HCEC 1CT (cell line): ENCODE measurements around the gene AFF4.
"Not testable (repeated sequence)": the region's sequence is repeated elsewhere in the genome, so short reads cannot be mapped to it uniquely, and the experiment has no call there.

Experiments used
- DNase-seq: peaks from one replicate; pipeline ENCODE4 v3.0.0-alpha.2; 2017

AFF4 gene, protein sequence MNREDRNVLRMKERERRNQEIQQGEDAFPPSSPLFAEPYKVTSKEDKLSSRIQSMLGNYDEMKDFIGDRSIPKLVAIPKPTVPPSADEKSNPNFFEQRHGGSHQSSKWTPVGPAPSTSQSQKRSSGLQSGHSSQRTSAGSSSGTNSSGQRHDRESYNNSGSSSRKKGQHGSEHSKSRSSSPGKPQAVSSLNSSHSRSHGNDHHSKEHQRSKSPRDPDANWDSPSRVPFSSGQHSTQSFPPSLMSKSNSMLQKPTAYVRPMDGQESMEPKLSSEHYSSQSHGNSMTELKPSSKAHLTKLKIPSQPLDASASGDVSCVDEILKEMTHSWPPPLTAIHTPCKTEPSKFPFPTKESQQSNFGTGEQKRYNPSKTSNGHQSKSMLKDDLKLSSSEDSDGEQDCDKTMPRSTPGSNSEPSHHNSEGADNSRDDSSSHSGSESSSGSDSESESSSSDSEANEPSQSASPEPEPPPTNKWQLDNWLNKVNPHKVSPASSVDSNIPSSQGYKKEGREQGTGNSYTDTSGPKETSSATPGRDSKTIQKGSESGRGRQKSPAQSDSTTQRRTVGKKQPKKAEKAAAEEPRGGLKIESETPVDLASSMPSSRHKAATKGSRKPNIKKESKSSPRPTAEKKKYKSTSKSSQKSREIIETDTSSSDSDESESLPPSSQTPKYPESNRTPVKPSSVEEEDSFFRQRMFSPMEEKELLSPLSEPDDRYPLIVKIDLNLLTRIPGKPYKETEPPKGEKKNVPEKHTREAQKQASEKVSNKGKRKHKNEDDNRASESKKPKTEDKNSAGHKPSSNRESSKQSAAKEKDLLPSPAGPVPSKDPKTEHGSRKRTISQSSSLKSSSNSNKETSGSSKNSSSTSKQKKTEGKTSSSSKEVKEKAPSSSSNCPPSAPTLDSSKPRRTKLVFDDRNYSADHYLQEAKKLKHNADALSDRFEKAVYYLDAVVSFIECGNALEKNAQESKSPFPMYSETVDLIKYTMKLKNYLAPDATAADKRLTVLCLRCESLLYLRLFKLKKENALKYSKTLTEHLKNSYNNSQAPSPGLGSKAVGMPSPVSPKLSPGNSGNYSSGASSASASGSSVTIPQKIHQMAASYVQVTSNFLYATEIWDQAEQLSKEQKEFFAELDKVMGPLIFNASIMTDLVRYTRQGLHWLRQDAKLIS

DNA sequence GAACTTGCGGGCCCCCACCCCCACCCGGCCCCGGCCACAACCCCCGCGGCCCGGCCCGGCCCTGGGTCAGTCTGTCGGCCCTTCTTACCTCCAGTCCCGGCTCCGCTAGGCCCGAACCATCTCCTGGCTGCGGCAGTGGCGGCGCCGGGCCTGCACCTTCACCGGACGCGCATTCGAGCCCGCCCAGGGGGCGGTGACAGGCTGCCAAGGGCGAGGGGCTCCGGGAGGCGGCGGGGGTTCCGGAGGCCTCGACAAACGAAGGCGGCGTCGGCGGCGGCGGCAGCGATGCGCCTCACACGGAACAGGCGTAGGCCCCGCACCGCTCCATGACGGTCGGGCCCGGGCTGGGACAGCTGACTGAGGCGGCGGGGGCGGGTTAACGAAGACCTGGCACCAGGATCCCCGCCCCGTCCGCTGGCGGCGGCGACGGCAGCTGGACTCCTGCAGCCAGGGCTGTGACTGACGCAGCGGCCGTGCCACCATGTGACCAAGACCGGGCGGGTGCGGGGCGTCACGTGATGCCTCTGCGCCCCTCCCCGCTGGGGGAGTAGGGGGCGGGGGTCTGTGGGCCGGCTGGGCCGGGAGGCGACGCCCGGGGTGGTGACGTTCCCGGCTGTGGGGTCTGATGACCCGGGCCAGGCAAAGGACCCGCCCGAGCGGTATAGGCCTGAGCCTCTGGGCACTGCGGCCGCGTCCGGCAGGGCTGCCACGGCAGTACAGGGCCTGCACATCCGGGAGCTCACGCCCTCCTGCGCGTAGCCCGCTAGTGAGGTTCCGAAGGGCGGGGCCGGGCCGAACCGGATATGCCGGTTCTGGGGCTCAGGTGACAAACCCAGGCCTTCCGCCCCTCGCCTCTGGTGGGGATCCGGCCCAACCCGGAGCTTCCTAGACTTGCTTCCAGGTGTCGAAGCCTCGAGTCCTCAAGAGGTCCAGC lies at the start of gene AFF4:
AFF4 (minus strand) TSS at position 464 of the 934 bp plus-strand sequence. CDS start 26,445 bp downstream, outside the sequence.
- DNase-seq, result peak; percentile 95

DNA sequence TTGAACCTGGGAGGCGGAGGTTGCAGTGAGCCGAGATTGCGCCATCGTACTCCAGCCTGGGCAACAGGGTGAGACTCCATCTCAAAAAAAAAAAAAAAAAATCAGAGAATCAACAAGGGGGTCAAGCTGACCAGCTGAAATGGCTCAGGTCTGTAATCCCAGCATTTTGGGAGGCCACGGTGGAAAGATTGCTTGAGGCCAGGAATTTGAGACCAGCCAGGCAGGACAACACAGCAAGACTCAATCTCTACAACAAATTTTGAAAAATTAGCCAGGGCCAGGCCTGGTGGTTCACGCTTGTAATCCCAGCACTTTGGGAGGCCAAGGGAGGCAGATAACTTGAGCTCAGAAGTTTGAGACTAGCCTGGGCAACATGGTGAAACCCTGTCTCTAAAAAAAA lies 45.0 kb upstream of the AFF4 start:
- not testable (repeated sequence) for DNase-seq

DNA sequence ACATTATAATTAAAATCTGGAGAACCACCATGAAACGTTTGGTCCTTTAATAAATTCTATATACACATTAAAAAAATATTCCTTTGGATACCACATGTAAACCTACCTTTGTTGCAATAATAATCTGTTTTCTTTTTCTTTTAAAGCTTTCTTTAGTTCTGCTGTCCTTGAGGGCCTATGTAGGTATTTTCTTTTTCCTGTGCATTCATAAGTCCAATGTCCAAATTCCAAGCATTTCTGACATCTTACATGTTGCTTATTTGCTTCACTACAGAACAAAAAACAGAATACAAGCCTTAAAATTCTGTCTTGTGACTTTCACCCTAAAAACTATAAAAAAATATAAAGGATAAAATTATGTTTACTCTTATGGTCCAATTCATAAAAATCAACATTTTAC lies 43.2 kb upstream of the AFF4 start:
- DNase-seq, result no peak

DNA sequence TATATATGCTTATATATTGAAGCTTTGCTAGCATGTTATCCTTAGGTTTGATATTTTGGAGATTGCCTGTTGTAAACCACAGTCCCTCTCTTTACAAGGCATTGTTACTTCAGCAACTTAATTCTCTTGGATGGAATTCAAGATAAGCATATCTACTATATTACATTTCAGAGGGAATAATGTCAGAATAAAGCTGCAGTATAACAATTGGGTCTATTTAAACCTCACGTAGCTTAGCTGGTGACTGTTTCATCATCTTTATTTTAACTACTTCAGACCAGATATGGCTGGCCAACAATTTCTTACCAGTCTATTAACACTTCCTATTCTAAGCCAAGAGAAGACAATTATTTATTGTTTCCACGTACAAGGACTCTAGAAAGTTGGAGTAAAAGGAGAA lies 35.8 kb upstream of the AFF4 start:
- no peak for DNase-seq

DNA sequence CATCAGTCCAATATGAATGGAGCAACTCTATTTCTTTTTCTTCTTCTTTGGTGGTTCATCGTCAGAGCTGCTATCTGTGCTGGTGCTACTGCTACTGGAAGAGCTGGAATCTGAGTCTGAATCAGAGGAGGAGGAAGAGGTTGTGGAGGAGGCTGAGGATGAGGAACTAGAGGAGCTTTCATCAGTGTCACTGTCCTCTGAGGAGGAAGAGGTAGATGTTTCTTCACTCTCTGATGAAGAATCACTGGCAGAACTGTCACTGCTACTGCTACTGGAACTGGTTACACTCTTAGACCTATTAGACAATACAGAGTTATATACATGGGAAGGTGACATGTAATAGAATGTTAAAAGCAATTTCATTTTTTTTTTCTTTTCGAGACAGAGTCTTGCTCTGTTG lies 35.1 kb upstream of the AFF4 start:
- DNase-seq, result no peak

DNA sequence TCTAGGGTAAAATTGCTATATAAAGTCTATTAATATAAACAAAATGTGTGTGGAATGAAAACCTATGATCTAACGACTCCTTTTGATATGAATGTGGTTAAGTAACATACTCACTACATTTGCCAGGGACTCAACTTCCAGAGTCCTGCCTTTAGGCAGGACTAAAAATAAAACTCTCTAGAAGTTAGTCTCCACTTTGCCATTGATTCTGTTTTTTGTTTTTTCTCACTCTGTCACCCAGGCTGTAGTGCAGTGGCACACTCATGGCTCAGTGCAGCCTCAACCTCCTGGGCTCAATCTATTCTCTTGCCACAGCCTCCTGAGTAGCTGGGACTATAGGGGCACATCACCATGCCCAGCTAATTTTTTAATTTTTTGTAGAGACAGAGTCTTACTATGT lies 32.9 kb upstream of the AFF4 start:
- no peak for DNase-seq

DNA sequence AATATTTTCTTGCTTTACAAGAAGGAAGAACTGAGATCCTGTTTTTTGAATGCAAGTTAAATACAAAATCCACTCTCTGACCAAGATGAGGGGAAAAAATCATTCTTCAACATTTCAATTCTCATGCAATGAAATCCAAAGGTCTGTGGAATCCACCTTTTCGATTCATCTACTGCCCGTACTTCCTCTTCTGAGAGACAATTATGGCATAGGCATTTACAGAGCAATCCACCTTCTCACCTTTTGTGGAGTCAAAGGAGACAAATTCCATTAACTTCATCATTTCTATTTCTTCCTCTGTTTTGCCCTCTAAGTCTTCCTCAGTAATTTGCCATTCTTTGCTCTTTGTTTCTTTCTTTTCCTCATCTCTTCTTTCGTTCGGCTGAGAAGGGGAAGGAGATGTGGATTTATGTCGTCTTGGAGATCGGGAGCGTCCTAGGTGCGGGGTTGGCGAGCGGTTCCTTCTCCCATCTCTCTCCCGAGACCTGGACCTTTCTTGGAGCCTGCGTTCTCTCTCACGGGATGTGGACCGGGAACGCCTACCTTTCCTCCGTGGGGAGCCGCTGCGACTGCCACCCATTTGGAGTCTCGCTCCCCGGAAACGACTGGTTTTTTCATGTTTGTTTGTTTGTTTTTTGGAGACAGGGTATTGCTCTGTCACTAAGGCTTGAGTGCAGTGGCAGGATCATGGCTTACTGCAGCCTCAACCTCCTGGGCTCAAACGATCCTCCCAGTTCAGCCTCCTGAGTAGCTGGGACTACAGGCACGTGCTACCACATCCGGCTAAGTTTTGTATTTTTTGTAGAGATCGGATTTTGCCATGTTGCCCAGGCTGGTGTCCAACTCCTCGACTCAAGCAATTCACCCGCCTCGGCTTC lies 24.3 kb upstream of the AFF4 start:
- no peak for DNase-seq

DNA sequence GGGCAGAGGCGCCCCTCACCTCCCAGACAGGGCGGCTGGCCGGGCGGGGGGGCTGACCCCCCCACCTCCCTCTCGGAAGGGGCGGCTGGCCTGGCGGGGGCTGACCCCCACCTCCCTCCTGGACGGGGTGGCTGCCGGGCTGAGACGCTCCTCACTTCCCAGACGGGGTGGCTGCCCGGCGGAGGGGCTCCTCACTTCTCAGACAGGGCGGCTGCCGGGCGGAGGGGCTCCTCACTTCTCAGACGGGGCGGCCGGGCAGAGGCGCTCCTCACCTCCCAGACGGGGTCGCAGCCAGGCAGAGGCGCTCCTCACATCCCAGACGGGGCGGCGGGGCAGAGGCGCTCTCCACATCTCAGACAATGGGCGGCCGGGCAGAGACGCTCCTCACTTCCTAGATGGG lies 19.5 kb upstream of the AFF4 start:
- not testable (repeated sequence) for DNase-seq

DNA sequence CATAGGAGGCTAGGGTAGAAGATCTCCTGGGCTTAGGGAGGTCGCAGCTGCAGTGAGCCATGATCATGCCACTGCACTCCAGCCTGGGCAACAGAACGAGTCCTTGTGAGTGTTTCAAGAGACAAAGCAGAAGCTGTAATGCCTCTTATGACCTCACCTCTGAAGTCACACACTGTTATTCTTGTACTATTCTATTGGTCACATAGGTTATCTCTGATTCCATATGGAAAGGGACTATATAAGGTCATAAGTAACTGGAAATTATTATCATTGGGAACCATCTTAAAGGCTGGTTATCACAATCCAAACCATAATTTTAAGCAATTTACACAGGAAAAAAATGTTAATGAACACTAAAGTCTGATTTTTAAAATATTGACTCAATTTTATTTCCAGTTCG lies 17.9 kb upstream of the AFF4 start:
- DNase-seq, result no peak

DNA sequence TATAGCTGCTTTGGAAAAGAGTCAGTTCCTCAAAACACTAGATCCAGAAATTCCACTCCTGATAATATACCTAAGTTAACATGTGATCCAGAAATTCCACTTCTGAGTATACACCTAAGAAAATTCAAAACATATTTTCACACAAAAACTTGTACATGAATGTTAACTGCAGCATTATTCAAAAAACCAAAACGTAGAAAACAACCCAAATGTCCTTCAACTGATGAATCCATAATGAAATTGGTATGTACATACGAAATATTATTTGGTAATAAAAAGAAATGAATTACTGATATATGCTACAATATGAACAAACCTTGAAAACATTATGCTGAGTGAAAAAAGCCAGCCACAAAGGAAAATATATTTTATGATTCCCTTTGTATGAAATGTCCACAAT lies 16.5 kb upstream of the AFF4 start:
- DNase-seq, result no peak

DNA sequence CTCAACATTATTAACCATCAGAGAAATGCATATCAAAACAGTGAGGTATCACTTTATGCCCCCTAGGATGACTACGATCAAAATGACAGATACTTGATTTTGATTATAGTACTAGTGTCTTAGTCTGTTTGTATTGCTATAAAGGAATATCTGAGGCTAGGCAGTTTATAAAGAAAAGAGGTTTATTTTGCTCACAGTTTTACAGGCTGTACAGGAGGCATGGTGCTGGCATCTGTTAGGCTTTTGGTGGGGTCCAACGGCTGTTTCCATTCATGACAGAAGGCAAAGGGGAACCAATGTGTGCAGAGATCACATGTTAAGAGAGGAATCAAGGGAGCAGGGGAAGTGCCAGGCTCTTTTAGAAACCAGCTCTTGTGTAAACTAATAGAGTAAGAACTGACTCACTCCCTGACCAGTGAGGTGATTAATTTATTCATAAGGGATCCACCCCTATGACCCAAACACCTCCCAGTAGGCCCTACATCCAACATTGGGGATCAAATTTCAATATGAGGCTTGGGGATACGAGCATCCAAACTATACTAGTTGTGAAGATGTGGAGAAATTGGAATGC lies 16.0 kb upstream of the AFF4 start:
- peak; percentile 84 for DNase-seq

DNA sequence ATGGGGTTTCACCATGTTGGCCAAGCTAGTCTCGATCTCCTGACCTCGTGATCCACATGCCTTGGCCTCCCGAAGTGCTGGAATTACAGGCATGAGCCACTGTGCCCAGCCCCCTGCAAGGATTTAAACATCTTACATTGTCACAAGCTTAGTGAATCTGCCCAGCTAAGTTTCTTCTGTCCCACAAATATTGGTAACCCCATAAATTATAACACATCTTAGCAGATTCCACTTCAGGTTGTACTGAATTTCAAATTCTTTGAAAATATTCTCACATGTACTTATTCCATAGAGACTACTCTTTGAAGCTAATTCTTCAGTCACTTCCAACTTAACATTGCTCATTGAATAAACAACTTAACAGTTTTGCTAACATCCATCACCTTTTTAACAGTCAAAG lies 13.4 kb upstream of the AFF4 start:
- no peak for DNase-seq

DNA sequence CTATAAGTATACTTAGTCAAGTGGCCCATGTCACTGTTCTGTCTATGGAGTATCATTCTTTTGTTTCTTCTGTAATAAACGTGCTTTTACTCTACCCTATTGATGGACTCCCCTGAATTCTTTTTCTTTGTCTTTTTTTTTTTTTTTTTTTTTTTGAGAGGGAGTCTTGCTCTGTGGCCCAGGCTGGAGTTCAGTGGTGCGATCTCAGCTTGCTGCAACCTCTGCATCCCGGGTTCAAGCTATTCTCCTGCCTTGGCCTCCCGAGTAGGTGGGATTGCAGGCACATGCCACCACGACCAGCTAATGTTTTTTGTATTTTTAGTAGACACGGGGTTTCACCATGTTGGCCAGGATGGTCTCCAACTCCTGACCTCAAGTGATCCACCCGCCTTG lies 9.0 kb upstream of the AFF4 start:
- not testable (repeated sequence) for DNase-seq

DNA sequence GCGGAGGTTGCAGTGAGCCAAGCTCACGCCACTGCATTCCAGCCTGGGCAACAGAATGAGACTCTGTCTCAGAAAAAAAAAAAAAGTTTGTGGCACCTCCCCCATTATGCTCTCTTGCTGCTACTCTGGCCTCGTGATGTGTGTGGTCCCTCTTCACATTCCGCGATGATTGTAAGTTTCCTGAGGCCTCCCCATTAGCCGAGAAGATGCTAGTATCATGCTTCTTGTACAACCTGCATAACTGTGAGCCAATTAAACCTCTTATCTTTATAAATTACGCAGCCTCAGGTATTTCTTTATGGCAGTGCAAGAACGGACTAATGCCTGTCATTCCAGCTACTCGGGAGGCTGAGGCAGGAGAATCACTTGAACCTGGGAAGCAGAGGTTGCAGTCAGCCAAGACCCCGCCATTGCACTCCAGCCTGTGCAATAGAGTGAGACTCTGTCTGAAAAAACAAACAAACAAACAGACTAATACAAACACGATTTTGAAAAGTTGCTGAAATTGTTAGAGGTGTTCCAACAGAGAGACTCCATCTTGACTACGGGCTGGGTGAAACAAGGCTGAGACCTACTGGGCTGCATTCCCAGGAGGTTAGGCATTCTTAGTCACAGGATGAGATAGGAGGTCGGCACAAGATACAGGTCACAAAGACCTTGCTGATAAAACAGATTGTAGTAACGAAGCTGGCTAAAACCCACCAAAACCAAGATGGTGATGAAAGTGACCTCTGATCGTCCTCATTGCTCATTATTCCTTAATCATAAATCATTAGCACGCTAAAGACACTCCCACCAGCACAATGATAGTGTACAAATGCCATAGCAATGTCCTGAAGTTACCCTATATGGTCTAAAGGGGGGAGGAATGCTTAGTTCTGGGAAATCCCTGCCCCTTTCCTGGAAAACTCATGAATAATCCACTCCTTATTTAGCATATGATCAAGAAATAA lies 8.3 kb upstream of the AFF4 start:
- DNase-seq, result peak; percentile 40

DNA sequence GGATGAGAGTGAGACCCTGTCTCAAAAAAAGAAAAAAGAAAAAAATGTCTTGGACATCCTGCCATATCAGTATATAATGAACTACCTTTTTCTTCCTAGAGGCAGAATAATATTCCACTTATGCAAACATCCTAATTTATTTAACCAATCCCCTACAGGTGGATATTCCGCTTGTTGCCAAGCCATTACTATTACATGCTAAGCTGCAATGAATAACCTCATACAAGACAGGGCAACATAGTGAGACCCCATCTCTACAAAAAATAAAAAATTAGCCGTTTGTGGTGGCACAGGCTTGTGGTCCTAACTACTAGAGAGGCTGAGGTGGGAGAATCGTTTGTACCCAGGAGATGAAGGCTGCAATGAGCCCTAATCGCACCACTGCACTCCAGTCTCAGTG lies 1.7 kb upstream of the AFF4 start:
- DNase-seq, result no peak

DNA sequence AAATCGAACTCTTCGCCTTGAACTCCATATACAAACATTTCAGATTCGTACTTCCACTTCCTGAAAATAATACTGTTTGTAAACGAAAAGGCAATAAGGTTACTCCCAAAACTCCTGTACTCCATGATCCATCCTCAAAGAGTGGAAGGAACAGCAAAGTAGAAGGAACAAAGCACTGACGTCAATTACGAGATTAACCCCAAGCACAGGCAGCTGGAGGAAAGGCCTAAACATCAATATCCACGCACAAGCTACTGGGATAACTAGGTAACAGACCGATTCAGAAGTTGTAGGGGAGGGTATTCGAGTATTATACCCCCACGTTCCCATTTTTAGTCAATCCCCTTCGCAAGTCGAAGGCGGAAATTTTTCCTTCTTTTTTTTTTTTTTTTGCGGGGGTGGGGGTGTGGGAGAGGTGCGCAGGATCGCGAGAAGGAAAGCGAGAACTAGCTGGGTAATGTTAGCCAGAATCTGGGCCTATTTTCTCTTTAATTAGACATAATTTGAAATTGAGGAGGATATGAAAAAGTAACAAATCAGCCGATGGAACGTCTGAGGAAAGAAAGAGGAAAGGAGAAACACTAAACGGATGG lies 909 bp downstream of the AFF4 start:
- peak; percentile 67 for DNase-seq

DNA sequence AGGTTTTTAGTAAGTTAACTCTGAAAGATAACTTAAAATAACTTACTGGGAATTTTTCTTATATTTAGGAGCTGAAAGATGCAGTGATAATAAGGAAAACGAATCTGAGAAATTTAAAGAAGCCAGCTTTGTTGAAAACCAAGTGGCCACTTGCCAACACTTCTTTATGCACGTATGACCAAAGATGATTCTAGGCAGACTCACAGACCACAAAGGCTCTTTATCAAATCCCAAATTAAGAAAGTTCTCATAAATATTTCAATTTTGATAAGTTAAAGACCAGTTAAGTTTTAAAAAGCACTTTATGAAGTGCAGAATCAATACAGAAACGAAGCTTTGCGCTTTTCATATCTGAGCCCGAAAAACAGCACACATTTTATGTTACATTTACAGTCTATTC lies 1.5 kb downstream of the AFF4 start:
- peak; percentile 63 for DNase-seq

DNA sequence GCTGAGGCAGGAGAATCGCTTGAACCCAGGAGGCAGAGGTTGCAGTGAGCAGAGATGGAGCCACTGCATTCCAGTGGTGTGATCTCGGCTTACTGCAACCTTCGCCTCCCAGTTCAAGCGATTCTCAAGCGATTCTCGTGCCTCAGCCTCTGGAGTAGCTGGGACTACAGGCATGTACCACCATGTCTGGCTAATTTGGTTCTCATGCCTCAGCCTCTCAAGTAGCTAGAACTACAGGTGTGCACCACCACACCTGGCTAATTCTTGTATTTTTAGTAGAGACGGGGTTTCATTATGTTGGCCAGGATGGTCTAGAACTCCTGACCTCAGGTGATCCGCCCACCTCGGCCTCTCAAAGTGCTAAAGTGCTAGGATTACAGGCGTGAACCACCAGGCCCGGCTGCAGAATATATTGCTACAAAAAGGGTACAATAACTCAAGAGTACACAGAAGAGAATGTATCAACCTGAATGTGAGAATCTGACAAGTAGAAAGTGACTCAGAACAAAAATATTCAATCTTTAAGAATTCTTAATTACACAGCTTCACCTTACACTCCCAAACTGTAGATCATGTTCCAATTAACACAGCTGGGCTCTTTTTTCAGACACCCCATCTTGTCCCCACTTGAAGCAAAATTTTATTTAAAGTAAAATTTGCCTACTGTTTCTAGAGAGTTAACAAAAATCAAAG lies 2.2 kb downstream of the AFF4 start:
- DNase-seq, result peak; percentile 5
